ENCODE results near the gene FAM83E.

FAM83E gene

DNA sequence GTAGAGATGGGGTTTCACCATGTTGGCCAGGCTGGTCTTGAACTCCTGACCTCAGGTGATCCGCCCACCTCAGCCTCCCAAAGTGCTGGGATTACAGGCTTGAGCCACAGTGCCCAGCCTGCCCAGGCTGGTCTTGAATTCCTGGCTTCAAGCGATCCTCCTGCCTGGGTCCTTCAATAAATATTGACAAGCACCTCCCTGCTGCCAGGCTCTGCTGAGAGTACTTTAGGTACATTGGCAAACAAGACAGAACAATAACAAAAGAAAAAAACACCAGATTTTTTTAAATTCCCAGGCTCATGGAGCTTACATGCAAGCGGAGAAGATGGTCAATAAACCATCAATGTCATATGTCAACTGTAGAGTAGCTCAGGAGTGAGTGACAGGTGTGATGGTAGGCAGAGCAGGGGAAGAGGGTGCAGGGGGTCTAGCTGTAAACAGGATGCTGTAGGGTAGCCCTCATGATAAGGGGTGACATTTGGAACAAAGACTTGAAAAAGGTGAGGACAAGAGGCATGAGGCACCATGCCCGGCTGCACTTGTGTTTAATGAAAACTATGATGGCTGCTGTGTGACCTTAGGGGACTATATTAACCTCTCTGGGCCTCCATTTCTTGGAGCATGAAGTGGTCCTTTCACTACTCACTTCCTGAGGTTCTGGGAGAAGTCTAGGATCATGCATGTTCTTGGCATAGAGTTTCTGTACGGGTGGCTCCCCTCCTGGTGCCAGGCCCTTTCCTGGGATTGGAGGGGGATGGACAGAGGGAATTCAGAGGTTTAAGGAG lies 43.3 kb downstream of the FAM83E start:
- DNase-seq = no peak

DNA sequence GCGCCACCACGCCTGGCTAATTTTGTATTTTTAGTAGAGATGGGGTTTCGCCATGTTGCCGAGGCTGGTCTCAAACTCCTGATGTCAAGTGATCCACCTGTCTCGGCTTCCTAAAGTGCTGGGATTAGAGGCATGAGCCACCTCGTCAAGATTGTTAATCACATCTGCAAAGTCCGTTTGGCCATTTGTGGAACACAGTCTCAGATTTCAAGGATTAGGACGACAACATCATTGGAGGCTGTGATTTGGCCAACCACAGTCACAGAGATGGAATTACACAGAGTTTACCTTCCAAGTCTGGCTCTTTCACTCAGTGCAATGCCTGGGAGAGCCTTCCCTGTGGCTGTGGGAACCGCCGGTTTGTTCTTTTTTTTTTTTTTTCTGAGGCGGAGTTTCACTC lies 45.1 kb downstream of the FAM83E start:
- no peak for DNase-seq

DNA sequence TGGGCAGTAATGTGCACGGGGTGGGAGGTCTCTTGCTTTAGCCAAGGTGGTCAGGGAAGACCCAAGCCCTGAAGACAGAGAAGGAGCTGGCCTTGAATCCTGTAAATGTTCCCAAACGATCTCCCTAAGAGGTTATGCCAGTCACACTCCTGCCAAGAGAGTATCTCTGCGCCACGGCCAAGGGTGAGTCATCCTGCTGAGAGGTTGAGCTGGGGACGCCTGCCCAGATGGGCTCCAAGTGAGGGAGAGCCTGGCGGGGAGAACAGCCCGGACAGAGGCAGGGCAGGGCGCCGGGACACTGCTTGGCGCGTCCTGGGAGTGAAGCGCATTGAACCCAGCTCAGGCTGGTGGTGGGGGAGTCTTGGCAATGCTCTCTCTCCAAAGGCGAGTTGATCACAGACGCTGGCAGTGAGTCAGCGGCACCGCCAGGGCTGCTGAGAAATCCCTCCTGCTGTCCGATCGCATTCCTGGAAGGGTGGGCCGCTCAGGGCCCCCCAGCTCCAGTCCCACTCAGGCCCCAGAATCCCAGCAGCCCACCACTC lies 46.5 kb downstream of the FAM83E start:
- peak; percentile 76 for DNase-seq

DNA sequence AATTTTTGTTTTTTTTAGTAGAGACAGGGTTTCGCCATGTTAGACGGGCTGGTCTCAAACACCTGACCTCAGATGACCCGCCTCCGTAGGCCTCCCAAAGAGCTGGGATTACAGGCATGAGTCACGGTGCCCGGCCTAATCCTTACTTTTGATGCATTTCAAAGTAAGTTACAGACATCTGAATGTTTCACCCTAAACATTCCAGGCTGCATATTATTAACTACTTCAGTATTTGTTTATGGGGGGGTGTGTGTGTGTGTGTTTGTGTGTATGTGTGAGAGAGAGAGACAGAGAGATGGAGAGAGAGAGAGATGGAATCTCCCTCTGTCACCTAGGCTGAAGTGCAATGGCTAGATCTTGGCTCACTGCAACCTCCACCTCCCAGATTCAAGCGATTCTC lies 49.8 kb downstream of the FAM83E start:
- peak; percentile 31 for DNase-seq
